Measurements from ENCODE around the gene LCE7A.

The LCE7A gene

DNA sequence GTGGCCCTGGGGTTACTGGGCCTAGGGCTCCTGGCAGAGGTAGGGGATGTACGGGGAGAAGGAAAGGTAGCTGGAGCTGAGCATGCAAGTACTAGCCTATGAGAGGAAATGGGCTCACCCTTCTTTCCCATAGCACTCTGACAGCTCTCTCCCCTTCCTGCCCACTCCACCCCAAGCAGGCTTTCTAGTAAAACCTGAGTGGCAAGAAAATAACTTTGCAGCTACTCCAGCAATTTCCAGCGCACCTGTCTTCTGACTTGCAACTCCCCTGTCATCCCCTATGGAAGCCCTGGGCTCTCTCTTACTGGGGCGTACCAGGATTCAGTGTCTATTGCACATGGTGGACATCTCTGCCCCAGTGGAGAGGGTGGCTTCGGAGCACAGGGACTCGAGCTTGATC lies 41.8 kb downstream of the LCE7A start:
- Histone ChIP-seq H3K23ac (ENCODE audit: low read depth, low read length, poor library complexity) (no peak overlapping the region), H2BK5ac (ENCODE audit: low read length) (no peak overlapping the region), H3K18ac (ENCODE audit: low read length) (no peak overlapping the region), H3K4me2 (ENCODE audit: insufficient read depth, low read length, poor library complexity, severe bottlenecking) (no peak overlapping the region), H4K91ac (ENCODE audit: low read depth, low read length, poor library complexity) (no peak overlapping the region), H3K27me3 (ENCODE audit: control insufficient read depth in 3 of 3, insufficient read depth in 3 of 3, low read depth in 1 of 3, low read length in 3 of 3) (peaks cover 0 to 10% (median 0%) of the 10 kb centered on the region in 3 experiments), H2BK15ac (ENCODE audit: low read length) (no peak overlapping the region), H4K8ac (ENCODE audit: low read depth, low read length) (no peak overlapping the region), H3K4me1 (ENCODE audit: control insufficient read depth in 2 of 2, insufficient read depth in 1 of 2, low read depth in 1 of 2, low read length in 2 of 2) (no peaks in the 10 kb centered on the region), H3K9ac (ENCODE audit: low read depth, low read length, poor library complexity) (no peak overlapping the region), H3K4ac (ENCODE audit: low read length) (no peak overlapping the region), H3K14ac (ENCODE audit: low read length) (no peak overlapping the region), H3K4me3 (ENCODE audit: low read length in 2 of 2) (no peak overlapping the region), H2BK120ac (ENCODE audit: low read depth, low read length) (no peak overlapping the region), H2AFZ (ENCODE audit: low read length) (no peak overlapping the region), H3K79me1 (ENCODE audit: low read depth, low read length) (no peaks in the 10 kb centered on the region), H3K36me3 (replicated peaks in 1 of 2; ENCODE audit: control insufficient read depth in 2 of 2, insufficient read depth in 2 of 2, low read length in 2 of 2) (no peaks in the 10 kb centered on the region), H2AK5ac (ENCODE audit: low read depth, low read length) (no peak overlapping the region), H3K27ac (replicated peaks; ENCODE audit: low read length) (no peak overlapping the region), H2BK12ac (ENCODE audit: low read length) (no peak overlapping the region), H3K9me3 (replicated peaks in 1 of 2; ENCODE audit: control insufficient read depth in 2 of 2, insufficient read depth in 1 of 2, low read depth in 1 of 2, low read length in 2 of 2) (no peaks in the 10 kb centered on the region)
- no CpG with 5 or more reads among the region's 5 CpGs for WGBS, 2 donors (ENCODE audit: extremely low coverage in 2 of 2, insufficient read length in 2 of 2, insufficient replicate concordance in 1 of 2)
- DNase-seq (ENCODE audit: low spot score) = no peak

GRCh38 chr1:152902636-152903035 lies 42.8 kb downstream of the LCE7A start:
- no peak overlapping the region for H3K18ac ChIP-seq (ENCODE audit: low read length)
- no peaks in the 10 kb centered on the region for H3K79me1 ChIP-seq (ENCODE audit: low read depth, low read length)
- H2AFZ ChIP-seq (ENCODE audit: low read length) = no peak overlapping the region
- no peak overlapping the region for H2AK5ac ChIP-seq (ENCODE audit: low read depth, low read length)
- DNase-seq (ENCODE audit: low spot score) = no peak
- H4K8ac ChIP-seq (ENCODE audit: low read depth, low read length) = no peak overlapping the region
- H3K36me3 ChIP-seq (replicated peaks in 1 of 2; ENCODE audit: control insufficient read depth in 2 of 2, insufficient read depth in 2 of 2, low read length in 2 of 2) = no peaks in the 10 kb centered on the region
- H3K9ac ChIP-seq (ENCODE audit: low read depth, low read length, poor library complexity) = no peak overlapping the region
- WGBS, 2 donors (ENCODE audit: extremely low coverage in 2 of 2, insufficient read length in 2 of 2, insufficient replicate concordance in 1 of 2) = no CpG with 5 or more reads among the region's 4 CpGs
- H2BK120ac ChIP-seq (ENCODE audit: low read depth, low read length) = no peak overlapping the region
- H4K91ac ChIP-seq (ENCODE audit: low read depth, low read length, poor library complexity) = no peak overlapping the region
- H3K4me2 ChIP-seq (ENCODE audit: insufficient read depth, low read length, poor library complexity, severe bottlenecking) = no peak overlapping the region
- no peak overlapping the region for H2BK12ac ChIP-seq (ENCODE audit: low read length)
- no peak overlapping the region for H2BK15ac ChIP-seq (ENCODE audit: low read length)
- H3K14ac ChIP-seq (ENCODE audit: low read length) = no peak overlapping the region
- H3K27me3 ChIP-seq (ENCODE audit: control insufficient read depth in 3 of 3, insufficient read depth in 3 of 3, low read depth in 1 of 3, low read length in 3 of 3) = peaks cover 0 to 10% (median 0%) of the 10 kb centered on the region in 3 experiments
- H3K23ac ChIP-seq (ENCODE audit: low read depth, low read length, poor library complexity) = no peak overlapping the region
- no peak overlapping the region for H3K4me3 ChIP-seq (ENCODE audit: low read length in 2 of 2)
- H3K4ac ChIP-seq (ENCODE audit: low read length) = no peak overlapping the region
- H3K4me1 ChIP-seq (ENCODE audit: control insufficient read depth in 2 of 2, insufficient read depth in 1 of 2, low read depth in 1 of 2, low read length in 2 of 2) = no peaks in the 10 kb centered on the region
- no peak overlapping the region for H3K27ac ChIP-seq (replicated peaks; ENCODE audit: low read length)
- no peak overlapping the region for H2BK5ac ChIP-seq (ENCODE audit: low read length)
- no peaks in the 10 kb centered on the region for H3K9me3 ChIP-seq (replicated peaks in 1 of 2; ENCODE audit: control insufficient read depth in 2 of 2, insufficient read depth in 1 of 2, low read depth in 1 of 2, low read length in 2 of 2)

GRCh38 chr1:152904688-152905440 lies 45.1 kb downstream of the LCE7A start:
- H2AFZ ChIP-seq (ENCODE audit: low read length) = no peak overlapping the region
- no peak overlapping the region for H2BK12ac ChIP-seq (ENCODE audit: low read length)
- H3K27me3 ChIP-seq (ENCODE audit: control insufficient read depth in 3 of 3, insufficient read depth in 3 of 3, low read depth in 1 of 3, low read length in 3 of 3) = peaks cover 0 to 3% (median 0%) of the 10 kb centered on the region in 3 experiments
- no peak overlapping the region for H3K18ac ChIP-seq (ENCODE audit: low read length)
- no peak overlapping the region for H3K4ac ChIP-seq (ENCODE audit: low read length)
- H2BK5ac ChIP-seq (ENCODE audit: low read length) = no peak overlapping the region
- no CpG with 5 or more reads among the region's 7 CpGs for WGBS, 2 donors (ENCODE audit: extremely low coverage in 2 of 2, insufficient read length in 2 of 2, insufficient replicate concordance in 1 of 2)
- H3K9ac ChIP-seq (ENCODE audit: low read depth, low read length, poor library complexity) = no peak overlapping the region
- H3K4me1 ChIP-seq (ENCODE audit: control insufficient read depth in 2 of 2, insufficient read depth in 1 of 2, low read depth in 1 of 2, low read length in 2 of 2) = no peaks in the 10 kb centered on the region
- H2AK5ac ChIP-seq (ENCODE audit: low read depth, low read length) = no peak overlapping the region
- no peak for DNase-seq (ENCODE audit: low spot score)
- no peaks in the 10 kb centered on the region for H3K9me3 ChIP-seq (replicated peaks in 1 of 2; ENCODE audit: control insufficient read depth in 2 of 2, insufficient read depth in 1 of 2, low read depth in 1 of 2, low read length in 2 of 2)
- H3K4me3 ChIP-seq (ENCODE audit: low read length in 2 of 2) = no peak overlapping the region
- H3K27ac ChIP-seq (replicated peaks; ENCODE audit: low read length) = no peak overlapping the region
- no peak overlapping the region for H4K91ac ChIP-seq (ENCODE audit: low read depth, low read length, poor library complexity)
- H3K36me3 ChIP-seq (replicated peaks in 1 of 2; ENCODE audit: control insufficient read depth in 2 of 2, insufficient read depth in 2 of 2, low read length in 2 of 2) = no peaks in the 10 kb centered on the region
- H3K79me1 ChIP-seq (ENCODE audit: low read depth, low read length) = no peaks in the 10 kb centered on the region
- H4K8ac ChIP-seq (ENCODE audit: low read depth, low read length) = no peak overlapping the region
- no peak overlapping the region for H3K14ac ChIP-seq (ENCODE audit: low read length)
- no peak overlapping the region for H2BK15ac ChIP-seq (ENCODE audit: low read length)
- H2BK120ac ChIP-seq (ENCODE audit: low read depth, low read length) = no peak overlapping the region
- no peak overlapping the region for H3K4me2 ChIP-seq (ENCODE audit: insufficient read depth, low read length, poor library complexity, severe bottlenecking)
- H3K23ac ChIP-seq (ENCODE audit: low read depth, low read length, poor library complexity) = no peak overlapping the region

DNA sequence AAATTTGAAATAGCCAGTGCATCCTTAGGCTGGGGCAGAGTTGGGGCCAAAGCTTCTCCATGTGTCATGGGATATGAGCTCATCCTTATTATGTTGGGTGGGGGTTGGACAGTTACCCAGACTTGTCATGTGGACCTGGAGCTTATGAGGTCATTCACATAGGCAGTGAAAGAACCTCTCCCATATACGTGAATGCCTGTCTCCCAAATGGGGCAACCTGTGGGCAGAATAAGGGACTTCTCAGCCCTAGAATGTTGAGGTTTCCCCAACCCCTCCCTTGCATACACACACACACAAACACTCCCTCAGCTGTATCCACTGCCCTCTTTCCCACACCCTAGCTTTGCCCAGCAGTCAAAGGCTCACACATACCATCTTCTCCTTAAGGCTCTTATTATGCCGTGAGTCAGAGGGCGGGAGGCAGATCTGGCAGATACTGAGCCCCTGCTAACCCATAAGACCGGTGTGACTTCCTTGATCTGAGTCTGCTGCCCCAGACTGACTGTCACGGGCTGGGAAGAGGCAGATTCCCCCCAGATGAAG lies 46.3 kb downstream of the LCE7A start:
- Histone ChIP-seq H3K18ac (ENCODE audit: low read length) (no peak overlapping the region), H4K91ac (ENCODE audit: low read depth, low read length, poor library complexity) (no peak overlapping the region), H2AK5ac (ENCODE audit: low read depth, low read length) (no peak overlapping the region), H3K27ac (replicated peaks; ENCODE audit: low read length) (no peak overlapping the region), H2BK120ac (ENCODE audit: low read depth, low read length) (no peak overlapping the region), H3K4ac (ENCODE audit: low read length) (no peak overlapping the region), H3K27me3 (ENCODE audit: control insufficient read depth in 3 of 3, insufficient read depth in 3 of 3, low read depth in 1 of 3, low read length in 3 of 3) (peaks cover 0 to 3% (median 0%) of the 10 kb centered on the region in 3 experiments), H3K14ac (ENCODE audit: low read length) (no peak overlapping the region), H3K36me3 (replicated peaks in 1 of 2; ENCODE audit: control insufficient read depth in 2 of 2, insufficient read depth in 2 of 2, low read length in 2 of 2) (no peaks in the 10 kb centered on the region), H3K23ac (ENCODE audit: low read depth, low read length, poor library complexity) (no peak overlapping the region), H3K4me1 (ENCODE audit: control insufficient read depth in 2 of 2, insufficient read depth in 1 of 2, low read depth in 1 of 2, low read length in 2 of 2) (no peaks in the 10 kb centered on the region), H2AFZ (ENCODE audit: low read length) (no peak overlapping the region), H3K9ac (ENCODE audit: low read depth, low read length, poor library complexity) (no peak overlapping the region), H4K8ac (ENCODE audit: low read depth, low read length) (no peak overlapping the region), H2BK5ac (ENCODE audit: low read length) (no peak overlapping the region), H3K79me1 (ENCODE audit: low read depth, low read length) (no peaks in the 10 kb centered on the region), H3K4me2 (ENCODE audit: insufficient read depth, low read length, poor library complexity, severe bottlenecking) (no peak overlapping the region), H3K4me3 (ENCODE audit: low read length in 2 of 2) (no peak overlapping the region), H2BK12ac (ENCODE audit: low read length) (no peak overlapping the region), H2BK15ac (ENCODE audit: low read length) (no peak overlapping the region), H3K9me3 (replicated peaks in 1 of 2; ENCODE audit: control insufficient read depth in 2 of 2, insufficient read depth in 1 of 2, low read depth in 1 of 2, low read length in 2 of 2) (peaks cover 0 to 1% of the 10 kb centered on the region in 2 donors)
- DNase-seq (ENCODE audit: low spot score) = no peak
- no CpG with 5 or more reads among the region's 5 CpGs for WGBS, 2 donors (ENCODE audit: extremely low coverage in 2 of 2, insufficient read length in 2 of 2, insufficient replicate concordance in 1 of 2)
